Astrocyte of the spinal cord (primary cell): ENCODE results near the gene SMG9.

Experiments used
- DNase-seq: peaks from one replicate; pipeline ENCODE4 v3.0.0; 2011; ENCODE audit warnings: low read depth, low spot score
- H3K4me3 ChIP-seq: 2 replicates; pipeline ENCODE4 v1.5.1; 2011; ENCODE audit warnings: low read depth, mild to moderate bottlenecking, low read length, moderate library complexity
- CTCF ChIP-seq: IDR thresholded peaks from 2 replicates; pipeline ENCODE4 v1.5.1; 2012; ENCODE audit warnings: low read depth, mild to moderate bottlenecking, low read length, inconsistent platforms
- in situ Hi-C: cut with HindIII; loops from 2 replicates; pipeline ENCODE4 v1.10.0; 2017; ENCODE audit warnings: low sequenced_read_pairs

The SMG9 gene

GRCh38 chr19:43759515-43759914 lies 4.8 kb upstream of the SMG9 start:
- TF ChIP-seq CTCF: peak; percentile 70
- peak; percentile 80 for DNase-seq
- in situ Hi-C loops: no loop called here

GRCh38 chr19:43755256-43755801 lies 567 bp upstream of the SMG9 start:
- peak overlapping the region; percentile 83 for H3K4me3 ChIP-seq
- in situ Hi-C loops: no loop called here
- peak; percentile 66 for DNase-seq
- no peak for TF ChIP-seq CTCF

More at GRCh38 chr19:43759515-43759914, 4.8 kb upstream of the SMG9 start:
- H3K4me3 ChIP-seq: no peak overlapping the region

GRCh38 chr19:43754253-43754502 lies 584 bp downstream of the SMG9 start:
- in situ Hi-C loops: no loop called here
- no peak for TF ChIP-seq CTCF
- no peak for DNase-seq
- peak overlapping the region; percentile 83 for H3K4me3 ChIP-seq

- no peak for TF ChIP-seq CTCF
- no peak for DNase-seq
- in situ Hi-C loops: no loop called here
- no peak overlapping the region for H3K4me3 ChIP-seq
These were observed 2.4 kb downstream of the SMG9 start for GRCh38 chr19:43752287-43752875.

GRCh38 chr19:43751466-43752220 lies 3.1 kb downstream of the SMG9 start:
- in situ Hi-C loops: no loop called here
- peak; percentile 53 for DNase-seq
- no peak for TF ChIP-seq CTCF
- no peak overlapping the region for H3K4me3 ChIP-seq

GRCh38 chr19:43749898-43750297 lies 4.9 kb downstream of the SMG9 start:
- in situ Hi-C loops: no loop called here
- DNase-seq: no peak
- H3K4me3 ChIP-seq: no peak overlapping the region
- TF ChIP-seq CTCF: no peak
